GM19395 (cell line): Measurements from ENCODE around the gene CD52.
"Not testable (repeated sequence)": the region's sequence is repeated elsewhere in the genome, so short reads cannot be mapped to it uniquely, and the experiment has no call there.

Experiments
- ATAC-seq: cut with Tn5 transposase; IDR thresholded peaks from one replicate; pipeline ENCODE4 v1.9.1; 2021; ENCODE audit warnings: mild to moderate bottlenecking, moderate library complexity; ENCODE audit not compliant: unreplicated experiment

The CD52 gene

GRCh38 chr1:26297057-26297790 is 20.5 kb upstream of the CD52 start:
- ATAC-seq: no peak

DNA sequence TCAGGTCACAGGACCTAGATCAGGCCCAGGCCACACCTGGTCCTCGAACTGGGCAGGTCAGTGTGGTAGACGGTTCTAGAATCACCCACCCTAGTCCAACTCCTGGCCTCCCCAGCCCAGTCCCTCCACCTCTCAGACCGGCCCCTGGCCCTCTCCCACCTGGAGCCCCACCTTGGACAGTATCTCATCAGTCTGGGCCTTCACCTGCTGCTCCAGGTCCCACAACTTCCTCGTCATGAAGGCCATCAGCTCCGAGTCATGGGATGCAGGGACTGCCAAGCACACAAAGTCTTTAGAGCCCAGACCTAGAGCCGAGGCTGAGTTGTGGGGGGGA is 20.0 kb upstream of the CD52 start:
- no peak for ATAC-seq

- no peak for ATAC-seq
These were observed 17.0 kb upstream of the CD52 start for GRCh38 chr1:26300578-26301275.

DNA sequence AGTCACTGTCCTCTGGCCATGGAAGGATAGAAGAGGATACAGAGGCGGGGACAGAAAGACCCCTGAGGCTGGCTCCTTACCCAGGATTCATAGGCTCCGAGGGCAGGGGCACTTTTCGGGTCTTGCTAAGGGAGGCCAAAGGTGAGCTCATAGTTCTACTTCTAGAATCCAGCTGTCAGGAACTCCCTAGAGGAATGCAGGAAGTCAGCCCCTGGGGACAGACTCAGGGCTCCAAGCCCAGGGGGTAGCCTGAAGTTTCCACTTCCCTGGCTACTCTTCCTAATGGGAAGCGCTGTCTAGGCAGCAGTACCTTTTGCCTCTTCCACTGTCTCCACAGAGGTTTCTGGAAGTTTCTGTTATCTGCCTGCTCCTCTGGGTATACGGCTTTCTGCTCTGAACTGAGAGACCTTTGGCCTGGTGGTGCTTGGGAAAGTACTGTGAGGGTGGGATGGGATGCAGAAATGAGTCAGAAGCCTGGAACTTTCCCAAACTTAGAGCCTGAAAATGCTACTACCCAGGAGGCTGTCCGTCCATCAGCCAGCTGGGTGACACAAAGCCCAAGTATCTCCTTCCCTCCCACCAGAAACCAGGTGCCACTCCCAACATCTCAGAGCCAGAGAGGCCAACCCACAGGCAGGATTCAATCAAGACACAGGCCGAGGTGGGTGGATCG is 14.9 kb upstream of the CD52 start:
- no peak for ATAC-seq

- ATAC-seq: no peak
These were observed 12.0 kb upstream of the CD52 start for GRCh38 chr1:26305667-26306289.

DNA sequence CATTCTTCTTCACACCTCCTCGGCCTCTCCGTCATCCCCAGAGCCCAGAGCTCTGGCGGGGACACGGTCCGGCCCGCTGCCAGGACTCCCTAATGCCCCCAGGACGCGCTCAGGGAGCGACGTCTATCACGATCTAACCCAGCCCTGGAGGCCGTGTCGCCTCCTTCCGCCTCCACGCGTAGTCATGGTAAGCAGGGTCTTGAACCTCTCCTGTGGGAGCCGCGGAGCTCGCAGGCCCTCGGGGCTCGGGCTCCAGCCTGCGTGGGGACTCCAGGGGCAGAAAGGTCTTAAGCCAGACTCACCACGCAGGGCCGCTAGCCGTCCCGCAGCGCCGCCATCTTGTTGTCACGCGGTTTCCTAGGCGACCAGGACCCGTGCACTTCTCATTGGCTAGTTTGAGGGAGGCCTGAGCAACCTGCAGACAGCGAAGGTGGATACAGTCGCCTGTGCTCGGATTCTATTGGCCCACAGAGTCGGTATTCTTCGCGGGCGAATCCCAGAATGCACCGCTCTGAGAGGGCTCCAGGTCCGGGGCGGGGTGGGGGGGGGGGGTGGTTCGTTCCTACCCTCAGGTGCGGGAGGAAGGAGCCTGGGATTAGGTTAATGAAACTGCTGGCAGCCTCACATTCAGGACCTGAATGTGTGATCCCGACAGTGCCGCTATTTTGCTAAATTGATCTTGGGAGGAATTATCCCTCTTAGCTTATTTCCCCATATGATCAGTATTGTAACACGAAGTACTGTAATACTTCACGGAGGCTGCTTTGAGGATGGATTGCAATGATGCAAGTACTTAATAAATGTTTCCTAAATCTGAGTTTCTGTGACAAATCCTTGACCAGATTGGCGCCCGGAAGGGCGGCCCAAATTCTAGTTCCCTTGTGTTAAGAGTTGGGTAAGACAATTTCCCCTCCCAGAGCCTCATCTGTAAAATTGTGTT is 11.2 kb upstream of the CD52 start, which contains the start of gene UBXN11:
TSS of gene UBXN11 (minus strand) at position 347 of the 940 bp plus-strand sequence. CDS start 3,753 bp downstream, outside the sequence.
- peak; percentile 97 for ATAC-seq

- peak; percentile 30 for ATAC-seq
These were observed 10.4 kb upstream of the CD52 start for GRCh38 chr1:26307363-26307781.

DNA sequence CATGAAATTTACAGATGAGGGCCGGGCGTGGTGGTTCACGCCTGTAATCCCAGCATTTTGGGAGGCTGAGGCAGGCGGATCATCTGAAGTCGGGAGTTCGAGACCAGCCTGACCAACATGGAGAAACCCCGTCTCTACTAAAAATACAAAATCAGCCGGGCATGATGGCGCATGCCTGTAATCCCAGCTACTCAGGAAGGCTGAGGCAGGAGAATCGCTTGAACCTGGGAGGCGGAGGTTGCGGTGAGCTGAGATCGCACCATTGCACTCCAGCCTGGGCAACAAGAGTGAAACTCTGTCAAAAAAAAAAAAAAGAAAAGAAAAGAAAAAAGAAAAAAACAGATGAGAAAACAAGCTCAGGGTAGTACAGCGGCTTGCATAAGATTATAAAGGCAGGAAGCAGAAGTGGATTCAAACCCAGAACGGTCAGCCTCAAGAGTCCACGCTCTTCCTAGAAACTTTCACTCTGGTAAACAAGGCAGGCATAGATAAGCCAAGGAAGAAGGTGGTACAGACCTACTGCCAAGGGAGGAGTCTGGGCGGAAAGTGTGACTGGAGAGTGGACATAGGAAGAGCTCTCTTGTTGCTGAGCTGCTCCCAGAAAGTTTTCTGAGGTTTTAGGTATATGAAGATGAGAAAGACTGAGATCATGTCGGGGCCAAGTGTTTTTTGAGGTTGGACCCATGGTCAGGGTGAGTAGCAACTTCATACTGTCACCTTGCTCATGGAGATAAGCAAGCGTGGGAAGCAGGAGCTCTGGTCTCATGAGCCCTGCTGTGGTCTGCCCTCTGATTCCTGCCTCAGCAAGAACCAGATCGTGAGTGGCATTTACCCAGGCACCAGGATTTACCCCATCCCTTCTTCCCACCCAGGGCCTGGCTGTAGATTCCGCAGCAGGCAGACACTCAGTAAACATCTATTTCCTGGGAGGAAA is 9.5 kb upstream of the CD52 start:
- ATAC-seq: not testable (repeated sequence)

- no peak for ATAC-seq
These were observed 3.3 kb upstream of the CD52 start for GRCh38 chr1:26314501-26314900.

GRCh38 chr1:26315874-26316850 is 1.6 kb upstream of the CD52 start:
- ATAC-seq: no peak

DNA sequence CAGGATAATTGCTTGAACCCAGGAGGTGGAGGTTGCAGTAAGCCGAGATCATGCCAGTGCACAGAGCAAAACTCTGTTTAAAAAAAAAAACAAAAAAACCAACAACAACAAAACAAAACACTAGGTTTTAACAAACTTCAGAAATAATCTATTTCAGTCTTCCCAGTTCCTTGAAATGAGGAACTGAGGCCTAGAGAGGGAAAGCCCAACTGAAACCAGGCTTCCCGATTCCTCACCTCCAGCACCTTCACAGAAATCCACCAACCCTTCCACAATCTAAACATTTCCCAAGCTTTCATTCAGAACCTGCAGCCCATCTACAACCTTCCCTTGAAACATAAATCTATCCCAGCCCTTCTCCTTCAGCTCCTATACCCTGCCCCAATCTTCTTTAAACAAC is 612 bp upstream of the CD52 start:
- ATAC-seq: no peak

- no peak for ATAC-seq
These were observed 743 bp downstream of the CD52 start for GRCh38 chr1:26318338-26319064.

DNA sequence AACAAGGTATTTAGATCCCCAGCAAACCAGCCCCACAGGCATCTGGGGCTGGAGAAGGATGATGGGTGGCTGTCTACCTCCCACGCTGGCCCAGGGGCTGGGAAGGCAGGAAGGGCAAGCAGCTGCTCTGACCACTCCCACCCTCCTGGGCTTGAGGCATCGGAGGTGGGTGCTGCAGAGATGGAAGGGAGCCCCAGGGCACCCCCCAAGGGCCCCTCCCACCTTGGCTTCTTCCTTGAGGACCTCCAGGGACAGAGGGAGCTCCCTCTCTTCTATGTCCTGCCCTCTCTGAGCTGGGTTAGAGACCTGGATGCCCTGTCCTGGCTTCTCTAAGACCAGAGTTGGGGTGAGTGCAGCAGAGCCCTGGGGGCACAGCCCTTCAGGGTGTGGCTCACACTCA is 3.1 kb downstream of the CD52 start:
- no peak for ATAC-seq

GRCh38 chr1:26321315-26322041 is 3.7 kb downstream of the CD52 start:
- ATAC-seq: no peak

GRCh38 chr1:26322042-26322331 is 4.2 kb downstream of the CD52 start:
- no peak for ATAC-seq

GRCh38 chr1:26323382-26323781 is 5.6 kb downstream of the CD52 start:
- ATAC-seq: no peak

GRCh38 chr1:26324550-26324949 is 6.8 kb downstream of the CD52 start:
- ATAC-seq: no peak
